Adrenal gland (tissue), 5 donors: ENCODE results near the gene JADE3.

Source experiments
- POLR2A ChIP-seq, 2 donors: fragments of 450-650 bp; IDR thresholded peaks; one replicate each; pipeline ENCODE4 v1.6.1; 2017; ENCODE audit warnings: antibody characterized with exemption in 2 of 2, mild to moderate bottlenecking in 2 of 2, moderate library complexity in 1 of 2
- TF ChIP-seq, protein P1 (sequence below), 6 experiments: fragments of 450-650 bp in 4 of 6; fragments of 200-600 bp in 2 of 6; sonication (generic) in 1 of 6; IDR thresholded peaks; 1 replicate in 5 of 6; 2 replicates in 1 of 6; pipeline versions ENCODE4 v1.5.1 to v1.8.0; 2016 to 2021; ENCODE audit warnings: antibody characterized with exemption in 6 of 6, mild to moderate bottlenecking in 2 of 6, moderate library complexity in 1 of 6
- donor health status: DM: no; HTN: no; CAD: no.

DNA sequence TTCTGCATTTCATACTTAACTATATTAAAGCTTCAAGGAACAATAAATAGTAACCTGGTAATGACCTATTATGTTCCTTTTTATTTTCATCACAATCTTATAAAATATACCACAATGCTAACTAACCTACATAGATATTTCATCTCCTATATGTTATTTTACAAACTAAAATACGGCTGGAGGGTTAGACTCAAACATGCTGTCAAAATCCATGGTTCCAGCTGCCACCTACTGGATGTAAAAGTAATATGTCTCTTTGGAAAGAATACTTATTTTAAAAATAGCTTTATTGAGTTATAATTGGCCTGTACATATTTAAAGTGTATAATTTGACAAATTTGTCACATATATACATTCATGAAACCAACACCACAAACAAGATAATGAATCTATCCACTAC, 181.0 kb downstream of the JADE3 start:
- TF ChIP-seq, protein P1, sequence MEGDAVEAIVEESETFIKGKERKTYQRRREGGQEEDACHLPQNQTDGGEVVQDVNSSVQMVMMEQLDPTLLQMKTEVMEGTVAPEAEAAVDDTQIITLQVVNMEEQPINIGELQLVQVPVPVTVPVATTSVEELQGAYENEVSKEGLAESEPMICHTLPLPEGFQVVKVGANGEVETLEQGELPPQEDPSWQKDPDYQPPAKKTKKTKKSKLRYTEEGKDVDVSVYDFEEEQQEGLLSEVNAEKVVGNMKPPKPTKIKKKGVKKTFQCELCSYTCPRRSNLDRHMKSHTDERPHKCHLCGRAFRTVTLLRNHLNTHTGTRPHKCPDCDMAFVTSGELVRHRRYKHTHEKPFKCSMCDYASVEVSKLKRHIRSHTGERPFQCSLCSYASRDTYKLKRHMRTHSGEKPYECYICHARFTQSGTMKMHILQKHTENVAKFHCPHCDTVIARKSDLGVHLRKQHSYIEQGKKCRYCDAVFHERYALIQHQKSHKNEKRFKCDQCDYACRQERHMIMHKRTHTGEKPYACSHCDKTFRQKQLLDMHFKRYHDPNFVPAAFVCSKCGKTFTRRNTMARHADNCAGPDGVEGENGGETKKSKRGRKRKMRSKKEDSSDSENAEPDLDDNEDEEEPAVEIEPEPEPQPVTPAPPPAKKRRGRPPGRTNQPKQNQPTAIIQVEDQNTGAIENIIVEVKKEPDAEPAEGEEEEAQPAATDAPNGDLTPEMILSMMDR (IDR thresholded peaks at IDR 0.05): peak; percentile 23 to 57 (median 48)
- no peak for TF ChIP-seq POLR2A (IDR thresholded peaks at IDR 0.05)
